ENCODE data around the gene TMEM30B.
A peak's percentile ranks its signal among the peaks of the same experiment; 100 is the strongest.

TMEM30B gene

DNA sequence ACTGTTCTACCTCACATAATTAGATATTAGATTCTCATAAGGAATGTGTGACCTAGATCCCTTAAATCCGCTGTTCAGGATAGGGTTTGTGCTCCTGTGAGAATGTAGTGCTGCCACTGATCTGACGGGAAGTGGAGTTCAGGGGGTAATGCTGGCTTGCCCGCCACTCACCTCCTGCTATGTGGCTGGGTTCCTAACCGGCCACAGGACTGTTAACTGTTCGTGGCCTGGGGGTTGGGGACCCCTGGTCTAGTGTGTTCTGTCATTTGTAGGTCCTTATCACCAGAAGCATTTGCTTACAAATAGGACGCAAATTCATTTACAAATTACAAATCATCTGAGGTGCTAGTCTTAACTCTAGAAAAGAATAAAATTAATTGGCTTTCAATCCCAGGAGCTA, 16.4 kb upstream of the TMEM30B start:
- DNase-seq: no peak

DNA sequence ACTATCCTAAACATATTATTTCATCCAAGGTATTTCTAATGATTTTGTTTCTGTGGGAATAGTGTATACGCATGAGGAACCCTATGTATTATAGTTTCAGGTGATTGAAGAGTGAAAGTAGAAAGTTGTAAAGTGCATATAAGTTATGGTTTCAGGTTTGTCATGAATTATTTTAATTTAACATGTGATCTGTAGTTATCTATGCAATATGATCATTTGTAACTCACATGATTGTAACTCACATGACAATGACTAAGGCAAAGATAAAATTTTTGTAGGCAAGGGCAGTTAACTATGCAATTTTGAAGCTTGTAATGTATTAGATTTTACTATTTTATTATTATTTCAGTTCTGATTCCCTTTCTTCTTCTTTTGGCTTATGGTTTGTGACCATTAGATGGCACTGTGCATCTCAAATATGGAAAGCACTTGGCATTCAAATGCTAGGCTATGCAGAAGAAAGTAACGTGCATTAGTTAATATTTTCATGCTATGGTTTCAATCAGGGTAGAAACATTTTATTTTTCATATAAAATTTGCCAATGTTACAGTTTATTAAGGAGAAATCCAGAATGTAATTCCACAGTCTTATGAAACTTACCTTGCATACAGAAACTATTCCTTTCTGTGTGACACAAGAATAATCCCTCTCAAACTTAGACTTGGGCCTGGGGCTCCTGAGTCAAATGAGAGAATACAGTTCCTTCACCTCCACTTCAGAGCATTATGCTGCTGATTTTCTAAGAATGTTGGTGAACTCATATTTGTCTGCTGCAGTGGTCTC, 15.8 kb upstream of the TMEM30B start:
- DNase-seq: peak; percentile 42

DNA sequence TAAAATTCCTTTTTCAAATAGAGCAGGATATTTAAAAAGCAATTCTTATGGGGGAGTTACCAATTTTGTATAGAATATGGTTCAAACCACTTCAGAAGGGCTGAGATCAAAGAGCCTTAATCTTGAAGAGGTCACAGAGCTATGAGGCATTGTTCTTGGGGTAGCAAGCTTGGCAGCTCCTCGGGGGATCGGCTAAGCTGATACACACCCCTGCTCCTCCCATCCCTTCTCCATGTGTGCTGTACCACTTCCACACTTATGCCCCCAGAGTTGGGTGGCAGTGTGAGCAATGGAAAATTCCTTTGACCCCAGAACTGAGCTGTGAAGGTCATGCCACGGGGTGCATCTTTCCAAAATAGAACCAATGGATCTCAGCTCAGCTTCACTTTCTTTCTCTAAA, 15.0 kb upstream of the TMEM30B start:
- no peak for DNase-seq

DNA sequence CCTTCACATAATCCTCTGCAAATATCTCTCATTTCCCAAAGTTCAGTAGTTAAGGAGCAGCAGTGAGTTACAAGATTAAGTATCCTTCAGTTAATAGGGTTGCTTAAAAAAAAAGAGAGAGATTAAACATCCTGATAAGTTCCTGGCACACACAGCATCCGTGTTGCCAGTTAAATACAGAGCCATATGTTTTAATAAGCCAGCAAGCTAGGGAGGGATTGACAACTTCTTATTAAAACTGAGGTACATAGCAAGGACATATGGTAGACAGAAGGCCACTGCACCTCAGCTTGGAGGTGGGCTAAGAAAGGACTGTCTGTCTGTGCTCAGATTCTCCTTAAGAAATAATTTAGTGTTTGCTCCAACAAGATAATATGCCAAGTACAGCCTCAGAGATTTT, 9.6 kb upstream of the TMEM30B start:
- no peak for DNase-seq

DNA sequence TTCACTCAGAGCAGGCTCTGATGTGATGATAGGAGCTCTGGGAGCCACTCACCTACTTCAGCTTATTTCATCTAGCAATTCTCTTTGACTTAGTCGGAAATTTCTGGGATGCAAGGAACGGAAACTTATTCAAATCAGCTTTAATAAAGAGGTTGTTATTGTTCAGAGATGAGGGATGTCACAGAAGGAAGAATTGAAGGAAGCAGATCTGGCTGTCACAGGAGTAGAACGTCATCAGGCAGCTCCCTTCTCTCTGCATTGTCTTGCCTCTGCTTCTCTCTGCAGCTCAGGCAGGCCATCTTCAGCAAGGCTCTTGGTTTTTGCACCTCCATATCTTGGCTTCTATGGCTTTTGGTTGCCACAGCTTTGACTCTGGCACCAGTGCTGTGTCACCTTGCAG, 7.6 kb upstream of the TMEM30B start:
- DNase-seq: no peak

DNA sequence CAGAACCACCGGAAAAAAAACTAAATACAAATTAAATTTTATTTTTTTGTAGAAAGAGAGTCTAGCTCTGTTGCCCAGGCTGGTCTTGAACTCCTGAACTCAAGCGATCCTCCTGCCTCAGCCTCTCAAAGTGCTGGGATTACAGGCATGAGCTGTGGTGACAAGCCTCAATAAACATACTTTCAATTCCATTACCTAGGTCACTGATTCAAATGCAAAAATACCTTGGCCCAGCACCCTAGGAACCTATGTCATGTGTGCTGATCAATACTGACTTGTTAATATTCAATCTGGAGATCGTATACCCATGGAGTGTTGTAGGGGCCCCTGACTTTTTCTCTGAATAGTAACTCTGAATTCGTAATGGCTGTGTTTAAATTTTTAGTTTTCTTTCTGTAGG, 7.1 kb upstream of the TMEM30B start:
- no peak for DNase-seq

DNA sequence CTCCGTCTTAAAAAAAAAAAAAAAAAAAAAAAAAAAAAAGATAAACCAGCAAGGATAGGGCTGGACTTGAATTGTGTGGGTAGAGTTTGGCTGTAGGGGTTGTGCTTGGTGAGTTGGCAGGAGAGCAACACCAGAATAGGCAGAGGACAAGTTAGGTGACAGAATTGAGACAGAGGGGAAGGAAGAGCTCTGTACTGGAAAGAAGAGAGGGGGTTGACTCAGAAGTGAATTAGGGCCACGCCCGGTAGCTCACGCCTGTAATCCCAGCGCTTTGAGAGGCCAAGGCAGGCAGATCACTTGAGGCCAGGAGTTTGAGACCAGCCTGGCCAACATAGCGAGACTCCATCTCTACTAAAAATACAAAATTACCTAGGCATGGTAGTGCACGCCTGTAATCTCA, 6.1 kb upstream of the TMEM30B start:
- no peak for DNase-seq

DNA sequence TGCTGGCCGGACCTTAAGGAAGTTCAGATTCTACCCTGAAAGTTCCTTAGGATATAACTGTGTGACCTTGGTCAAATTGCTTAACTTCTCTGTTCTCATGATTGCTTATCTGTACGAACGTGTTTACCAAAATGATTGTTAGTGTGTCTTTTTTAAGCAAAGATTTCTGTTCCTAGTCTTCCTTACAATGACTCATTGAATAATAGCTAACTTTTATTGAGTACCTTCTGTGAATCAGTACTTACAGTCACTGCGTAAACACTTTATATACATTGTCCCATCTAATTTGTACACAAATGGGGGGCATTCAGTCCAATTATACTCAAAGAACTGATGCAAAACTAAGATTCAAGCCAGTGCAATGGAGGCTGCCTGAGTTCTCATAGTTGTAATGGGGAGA, 4.2 kb upstream of the TMEM30B start:
- no peak for DNase-seq

DNA sequence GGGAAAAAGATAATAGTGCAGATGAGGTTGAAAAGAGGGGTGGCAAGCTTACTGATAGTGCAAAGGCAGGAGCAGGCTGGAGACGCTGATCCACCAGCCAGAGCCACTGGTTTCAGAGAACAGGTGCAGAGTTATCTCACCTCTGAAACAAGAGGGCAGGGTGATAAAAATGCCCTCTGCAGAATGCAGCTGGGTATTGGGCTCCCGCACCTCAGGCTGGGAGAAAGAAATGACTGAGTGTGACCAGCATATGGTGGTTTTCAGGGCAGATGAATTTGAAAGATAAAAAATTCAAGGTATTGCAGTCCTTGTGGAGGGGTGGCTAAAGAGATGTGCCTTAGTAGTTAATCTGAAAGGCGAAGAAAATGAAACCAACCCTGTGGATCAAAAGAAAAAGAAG, 2.9 kb upstream of the TMEM30B start:
- no peak for DNase-seq

DNA sequence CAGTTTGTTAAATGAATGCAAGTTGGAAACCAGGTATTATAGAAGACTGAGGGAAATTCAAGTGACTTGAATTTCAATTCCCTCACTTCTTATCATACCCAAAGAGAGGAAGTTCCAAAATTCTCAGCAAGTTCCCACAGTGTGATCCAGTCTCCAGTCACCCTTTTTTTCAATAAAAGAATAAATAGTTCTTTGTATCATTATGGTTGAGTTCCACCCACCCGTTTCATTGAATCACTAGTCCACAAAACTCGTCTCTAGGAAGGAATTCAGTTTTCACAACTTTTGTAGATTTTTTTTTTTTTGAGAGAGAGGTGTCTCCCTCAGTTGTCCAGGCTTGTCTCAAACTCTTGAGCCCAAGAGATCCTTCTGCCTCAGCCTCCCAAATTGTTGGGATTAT, 1.6 kb upstream of the TMEM30B start:
- DNase-seq: no peak

DNA sequence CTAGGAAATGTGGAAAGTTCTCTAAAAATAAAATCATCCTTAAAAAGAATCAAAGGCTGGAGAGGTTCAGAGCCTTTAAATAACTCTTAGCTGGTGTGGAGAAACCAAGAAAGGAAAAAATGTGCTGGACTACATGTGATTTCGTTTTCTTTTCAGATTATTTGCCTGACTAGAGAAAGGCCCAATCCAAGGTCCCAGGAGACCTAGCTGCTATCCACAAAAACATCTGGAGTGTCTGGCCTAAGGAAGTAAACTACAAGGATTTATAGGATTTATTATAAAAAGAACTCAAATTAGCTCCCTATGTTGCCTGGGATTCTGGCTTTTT, 774 bp upstream of the TMEM30B start:
- no peak for DNase-seq

DNA sequence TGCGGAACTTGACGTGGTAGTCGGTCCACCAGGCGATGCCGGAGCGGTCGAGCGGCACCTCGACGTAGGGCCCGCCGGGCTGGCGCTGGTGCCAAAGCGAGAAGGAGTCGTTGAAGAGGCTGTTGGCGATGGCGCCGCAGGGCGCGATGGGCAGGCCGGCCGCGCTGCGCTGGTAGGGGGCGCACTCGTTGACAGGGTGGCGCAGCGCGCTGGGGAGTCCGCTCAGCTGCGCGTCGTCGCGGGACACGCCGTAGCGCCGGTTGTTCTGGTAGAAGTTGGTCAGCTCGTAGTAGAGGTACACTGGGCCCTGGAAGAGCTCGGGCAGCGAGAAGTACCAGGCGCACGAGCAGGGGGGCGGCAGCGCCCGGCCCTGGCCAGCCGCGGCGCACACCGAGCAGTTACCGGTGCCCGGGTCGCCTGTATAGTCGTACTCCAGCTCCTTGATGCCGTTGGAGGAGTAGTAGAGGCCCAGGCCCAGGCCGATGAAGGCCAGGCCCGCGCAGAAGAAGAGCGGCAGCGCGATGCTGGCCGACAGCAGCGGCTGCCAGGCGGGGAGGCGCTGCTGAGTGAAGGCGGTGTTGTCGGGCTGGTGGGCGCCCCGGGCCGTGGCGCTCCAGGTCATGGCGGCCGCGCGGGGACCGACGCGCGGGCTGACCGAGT, 482 bp downstream of the TMEM30B start:
- DNase-seq: no peak

DNA sequence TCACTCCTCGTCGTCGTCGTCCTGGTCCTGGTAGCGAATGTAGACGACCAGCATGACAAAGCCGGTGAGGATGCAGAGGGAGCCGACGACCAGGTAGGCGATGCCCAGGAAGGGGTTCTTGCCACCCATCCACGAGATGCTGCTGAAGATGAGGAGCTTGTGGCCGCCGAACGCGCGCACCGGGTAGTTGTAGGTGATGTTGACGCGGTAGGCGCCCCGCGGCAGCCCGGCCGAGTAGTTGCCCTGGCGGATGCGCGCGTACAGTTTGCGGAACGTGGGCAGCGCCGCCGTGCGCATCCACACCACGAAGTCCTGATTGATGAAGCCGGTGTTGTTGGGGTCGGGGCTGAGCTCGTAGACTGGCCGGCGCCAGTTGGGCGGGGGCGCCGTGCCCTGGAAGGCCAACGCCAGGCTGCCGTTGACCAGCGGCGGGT, 1.0 kb downstream of the TMEM30B start:
- DNase-seq: no peak

DNA sequence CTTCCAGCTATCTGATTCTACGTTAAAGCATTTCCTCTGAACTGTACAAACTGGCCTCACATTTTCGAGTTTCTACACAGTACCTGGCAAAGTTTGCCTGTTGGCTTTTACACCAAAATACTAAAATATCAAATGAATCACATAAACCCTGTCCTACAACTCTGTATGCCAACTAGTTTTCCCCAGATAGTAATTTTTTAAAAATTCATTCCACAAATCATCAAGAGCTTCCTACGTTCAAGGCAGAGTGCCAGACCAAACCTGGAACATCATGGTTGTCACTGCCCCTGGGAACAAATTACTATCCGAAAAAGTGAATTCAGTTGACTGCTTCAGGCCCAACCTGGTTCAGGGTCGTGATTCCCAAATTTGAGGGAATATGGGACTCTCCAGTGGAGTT, 2.1 kb downstream of the TMEM30B start:
- no peak for DNase-seq

DNA sequence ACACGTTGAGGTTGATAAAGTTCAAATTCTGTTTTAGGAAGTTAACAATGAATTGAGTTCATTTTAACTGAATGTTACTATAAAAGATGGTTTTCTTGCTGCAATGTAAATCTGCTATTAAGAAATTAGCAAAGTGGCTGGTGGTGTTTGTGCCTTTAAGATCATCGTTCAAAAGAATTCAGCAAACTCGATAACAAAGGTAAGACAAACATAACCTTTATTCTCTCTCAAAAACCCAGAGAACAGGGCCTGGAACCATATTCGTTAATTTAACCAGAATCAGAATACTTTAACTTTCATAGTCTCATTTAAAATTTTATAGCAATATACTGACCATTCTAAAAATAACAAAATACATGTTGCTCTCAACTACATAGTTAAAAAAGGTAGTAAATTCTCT, 3.4 kb downstream of the TMEM30B start:
- no peak for DNase-seq

DNA sequence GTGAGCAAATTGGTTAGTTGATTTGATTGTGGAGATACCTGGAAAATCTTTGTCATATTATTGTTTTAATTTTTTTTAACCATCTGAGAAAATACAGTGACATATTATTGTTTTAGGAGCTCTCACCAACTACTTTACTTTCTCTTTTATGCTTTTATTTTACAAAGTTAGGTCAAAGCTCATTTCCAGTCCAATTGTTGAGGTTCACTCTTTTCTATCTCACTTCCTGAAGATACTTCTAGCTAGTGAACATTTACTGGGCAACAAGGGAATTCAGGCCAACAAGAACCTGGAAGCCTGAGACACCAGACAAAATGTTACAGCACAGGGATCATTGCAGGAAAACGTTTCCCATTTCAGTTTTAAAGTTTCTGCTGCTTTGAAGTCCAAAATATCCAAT, 3.9 kb downstream of the TMEM30B start:
- DNase-seq: no peak

DNA sequence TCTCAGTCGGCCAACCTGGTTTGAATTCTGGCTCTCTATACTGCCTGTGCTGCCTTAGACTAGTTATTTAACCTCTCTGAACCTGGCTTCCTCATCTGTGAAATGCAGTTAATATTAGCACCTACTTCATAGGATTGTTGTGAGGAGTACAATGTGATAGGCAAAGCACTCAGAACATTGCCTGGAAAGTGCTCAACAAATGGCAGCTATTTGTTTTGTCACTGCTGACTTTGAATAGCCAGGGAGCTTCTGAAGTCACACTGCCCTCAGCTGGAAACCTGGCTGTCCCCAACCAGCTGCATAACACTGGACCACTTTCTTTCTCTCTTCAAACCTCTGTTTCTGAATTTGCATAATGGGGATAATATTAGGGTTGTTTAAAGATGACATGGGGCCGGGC, 9.6 kb downstream of the TMEM30B start:
- DNase-seq: no peak

DNA sequence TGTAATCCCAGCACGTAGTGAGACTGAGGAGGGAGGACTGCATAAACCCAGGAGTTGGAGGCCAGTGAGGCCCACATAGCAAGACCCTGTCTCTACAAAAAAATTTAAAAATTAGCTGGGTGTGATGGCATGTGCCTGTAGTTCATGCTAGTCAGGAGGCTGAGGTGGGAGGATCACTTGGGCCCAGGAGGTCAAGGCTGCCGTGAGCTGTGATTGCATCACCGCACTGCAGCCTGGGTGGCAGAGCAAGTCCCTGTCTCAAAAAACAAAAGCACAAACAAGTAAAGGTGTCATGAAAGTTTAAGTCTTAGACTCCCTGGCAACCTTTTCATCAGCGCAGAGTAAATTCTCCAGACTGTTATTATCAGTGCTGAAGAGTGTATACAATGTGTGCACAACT, 10.4 kb downstream of the TMEM30B start:
- no peak for DNase-seq

DNA sequence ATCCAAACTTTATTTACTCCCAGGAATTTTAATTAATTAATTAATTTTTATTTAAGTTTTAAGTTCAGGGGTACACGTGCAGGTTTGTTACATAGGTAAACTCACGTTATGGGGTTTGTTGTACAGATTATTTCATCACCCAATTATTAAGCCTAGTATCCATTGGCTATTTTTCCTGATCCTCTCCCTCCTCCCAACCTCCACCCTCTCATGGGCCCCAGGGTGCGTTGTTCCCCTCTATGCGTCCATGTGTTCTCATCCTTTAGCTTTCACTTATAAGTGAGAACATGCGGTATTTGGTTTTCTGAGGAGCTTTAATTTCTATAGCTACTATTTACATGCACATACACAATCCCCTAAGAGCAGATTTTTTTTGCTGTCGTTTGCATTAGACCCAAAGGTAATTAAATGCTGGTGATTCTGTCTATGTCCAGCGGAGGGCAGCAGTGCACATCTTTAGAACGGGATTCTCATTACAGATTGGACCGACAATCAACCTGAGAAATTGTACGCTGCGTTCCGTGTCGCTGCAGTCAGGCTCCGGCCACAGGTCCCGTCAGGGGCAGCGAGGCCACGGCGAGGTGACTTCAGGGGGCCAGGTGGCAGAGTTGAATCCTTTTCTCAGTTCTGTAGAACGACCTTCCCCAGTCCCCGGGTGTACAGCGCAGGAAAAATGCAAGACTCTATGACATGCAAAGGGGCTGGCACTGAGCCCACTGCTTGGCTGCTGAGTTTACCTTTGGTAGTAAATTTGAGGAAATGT, 11.6 kb downstream of the TMEM30B start:
- DNase-seq: peak; percentile 72

DNA sequence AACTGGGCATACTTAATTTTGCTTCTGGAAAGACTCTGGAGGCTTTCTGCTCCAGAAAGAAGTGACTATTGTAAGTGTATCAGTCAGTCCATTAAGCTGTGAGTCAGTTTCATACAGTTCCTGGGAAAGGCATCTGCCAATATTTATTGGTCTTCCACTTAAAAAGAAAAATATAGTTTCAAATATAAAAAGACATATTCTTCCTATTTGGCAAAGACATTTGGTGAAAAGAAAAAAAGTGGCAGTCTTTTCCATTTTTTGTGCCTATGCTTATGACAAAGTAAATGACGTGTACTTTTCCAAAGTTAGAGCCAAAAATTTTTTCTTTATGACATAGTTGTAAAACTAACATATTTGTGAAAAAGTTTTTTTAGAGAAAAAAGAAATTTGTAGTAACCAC, 12.3 kb downstream of the TMEM30B start:
- DNase-seq: no peak

DNA sequence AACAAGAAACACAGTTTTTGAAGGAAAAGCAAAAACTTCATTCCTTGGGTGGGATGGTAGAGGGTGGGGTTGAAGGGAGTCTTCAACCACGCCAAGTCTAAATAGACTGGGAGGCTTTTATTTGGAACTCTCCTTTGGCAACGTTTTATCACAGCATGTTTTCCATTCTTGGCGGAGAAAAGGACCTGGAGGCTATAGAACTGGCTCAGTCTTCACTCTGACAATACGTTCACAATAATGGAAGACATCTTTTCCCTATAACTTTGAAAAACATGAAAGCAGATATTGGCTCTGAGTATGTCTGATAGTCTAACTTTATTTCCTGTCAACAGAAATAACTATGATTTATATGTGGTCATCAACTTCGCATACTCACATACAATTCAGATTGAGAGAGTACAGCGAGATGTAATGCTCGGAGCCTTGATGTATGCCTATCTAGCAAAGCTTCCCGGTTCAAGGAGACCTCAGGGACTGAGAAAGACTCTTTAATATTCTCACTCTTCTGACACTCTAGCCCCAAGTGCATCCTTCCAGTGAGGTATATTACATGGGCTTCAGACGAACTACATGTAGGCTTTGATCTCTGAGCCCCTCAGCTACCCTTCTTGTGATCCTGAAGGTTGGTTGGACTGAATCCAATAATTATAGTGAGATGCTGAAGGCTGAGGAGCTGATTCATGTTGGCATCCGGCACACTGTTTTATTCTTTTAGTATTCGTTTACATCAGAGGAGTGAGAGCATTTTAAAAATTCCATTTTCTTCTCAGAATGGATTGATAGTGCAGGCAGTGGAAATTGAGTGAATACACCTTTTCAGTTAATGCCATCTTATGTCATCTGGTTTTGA, 14.0 kb downstream of the TMEM30B start:
- no peak for DNase-seq

DNA sequence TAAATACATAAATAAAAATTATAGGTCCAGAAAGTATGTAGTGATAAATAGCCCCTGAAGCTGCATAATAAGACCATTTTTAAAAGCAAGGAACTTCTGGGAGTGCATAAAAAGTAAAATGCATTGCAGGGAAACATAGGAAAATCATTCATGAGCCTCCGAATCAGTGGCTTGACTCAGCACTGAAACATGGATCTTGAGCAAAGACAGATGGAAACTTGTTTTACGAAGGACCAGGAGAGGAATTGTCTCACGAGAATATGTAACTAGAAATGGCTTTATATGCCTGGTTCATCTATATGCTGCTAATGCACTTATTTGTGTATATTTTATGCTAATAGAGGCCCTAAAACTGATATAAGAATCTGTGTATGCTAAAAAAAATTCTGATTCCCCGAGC, 14.7 kb downstream of the TMEM30B start:
- DNase-seq: no peak

DNA sequence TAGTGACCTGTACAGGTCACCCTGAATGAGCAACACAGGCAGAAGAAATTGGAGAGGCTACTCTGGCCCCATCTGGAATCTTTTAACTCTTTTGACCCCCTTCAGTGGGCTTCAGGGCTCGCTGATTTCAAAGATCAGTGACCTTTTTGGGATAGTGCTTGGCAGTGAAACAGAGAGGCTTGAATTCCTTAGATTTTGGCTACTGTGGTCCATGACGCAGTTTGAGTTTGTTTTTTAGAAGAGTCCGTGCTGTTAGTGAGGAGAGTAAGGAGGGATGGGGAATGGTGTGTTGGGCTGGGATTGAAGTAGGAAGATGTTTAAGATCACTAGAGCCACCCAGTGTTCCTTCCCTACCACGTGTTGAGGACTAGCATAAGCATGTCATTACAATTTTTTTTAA, 16.5 kb downstream of the TMEM30B start:
- DNase-seq: no peak

All from midbrain (tissue), 1 donor.